Upper lobe of left lung (tissue), 6 donors: ENCODE measurements around the gene EML1. TPM values are rescaled to one million over a fixed set of nuclear protein-coding genes. Genes with fewer than 3 reads are reported as not detected.

ENCODE experiments used
- ATAC-seq, 2 donors: fragments of 200-7000 bp; cut with Tn5 transposase; one replicate each; pipeline ENCODE4 v1.9.1; 2022; ENCODE audit warnings: mild to moderate bottlenecking in 2 of 2, moderate library complexity in 2 of 2; ENCODE audit not compliant: low FRiP score in 2 of 2
- DNase-seq, 2 donors: peaks; one replicate each; pipeline ENCODE4 v3.0.0-alpha.2; 2019 to 2020
- H3K27ac ChIP-seq, 4 donors: fragments of 200-600 bp; sonication (generic); one replicate each; pipeline ENCODE4 v1.5.1; 2016 to 2019
- H3K27me3 ChIP-seq, 4 donors: fragments of 200-600 bp; sonication (generic); one replicate each; pipeline ENCODE4 v1.5.1; 2017 to 2019
- H3K36me3 ChIP-seq, 4 donors: fragments of 200-600 bp; sonication (generic); one replicate each; pipeline ENCODE4 v1.5.1; 2016 to 2019
- H3K4me1 ChIP-seq, 4 donors: fragments of 200-600 bp; sonication (generic); one replicate each; pipeline ENCODE4 v1.5.1; 2018 to 2019
- H3K4me3 ChIP-seq, 4 donors: fragments of 200-600 bp; sonication (generic); one replicate each; pipeline ENCODE4 v1.5.1; 2017 to 2019; ENCODE audit warnings: mild to moderate bottlenecking in 2 of 4, moderate library complexity in 1 of 4
- H3K9me3 ChIP-seq, 4 donors: fragments of 200-600 bp; sonication (generic); one replicate each; pipeline ENCODE4 v1.5.1; 2018 to 2019
- EP300 ChIP-seq, 4 donors: sonication (generic); formaldehyde crosslinking; IDR thresholded peaks; one replicate each; pipeline ENCODE4 v1.5.1; 2017; ENCODE audit warnings: antibody characterized with exemption in 4 of 4, control low read depth in 2 of 4
- POLR2A ChIP-seq, 4 donors: fragments of 450-650 bp; IDR thresholded peaks; one replicate each; pipeline ENCODE4 v1.5.1; 2016 to 2017; ENCODE audit warnings: antibody characterized with exemption in 4 of 4, mild to moderate bottlenecking in 2 of 4
- POLR2AphosphoS5 ChIP-seq, 2 donors: sonication (generic); formaldehyde crosslinking; IDR thresholded peaks; one replicate each; pipeline ENCODE4 v1.5.1; 2017; ENCODE audit warnings: antibody characterized with exemption in 2 of 2
- whole genome bisulfite sequencing, 2 donors: methylation state at CpG; one replicate each; pipeline ENCODE4 v1.1.5; 2017 to 2018; 5-methylcytosine and 5-hydroxymethylcytosine counted together
- total RNA-seq, 6 donors: library from RNA; depleted of rRNA in 4 of 6; stranded (reverse); fragments of >200 nt in 4 of 6; gene quantifications; one replicate each; pipeline versions ENCODE4 v1.1.0 to v1.2.1, GENCODE V29; 2016 to 2021
- TF ChIP-seq, protein P1 (sequence below), 6 experiments: fragments of 450-650 bp in 4 of 6; fragments of 200-600 bp in 2 of 6; sonication (generic) in 2 of 6; IDR thresholded peaks; one replicate each; pipeline ENCODE4 v1.5.1; 2016 to 2019; ENCODE audit warnings: antibody characterized with exemption in 6 of 6
- donor health status: DM: no; HTN: no; CAD: no; lungs with moderate emphysema.
- donor health status: DM: no; HTN: yes; CAD: no; lungs with severe emphysema.

Gene EML1
- total RNA-seq, 6 donors from 2014 or later = 22.2 to 55.5 (median 36.4) TPM

DNA sequence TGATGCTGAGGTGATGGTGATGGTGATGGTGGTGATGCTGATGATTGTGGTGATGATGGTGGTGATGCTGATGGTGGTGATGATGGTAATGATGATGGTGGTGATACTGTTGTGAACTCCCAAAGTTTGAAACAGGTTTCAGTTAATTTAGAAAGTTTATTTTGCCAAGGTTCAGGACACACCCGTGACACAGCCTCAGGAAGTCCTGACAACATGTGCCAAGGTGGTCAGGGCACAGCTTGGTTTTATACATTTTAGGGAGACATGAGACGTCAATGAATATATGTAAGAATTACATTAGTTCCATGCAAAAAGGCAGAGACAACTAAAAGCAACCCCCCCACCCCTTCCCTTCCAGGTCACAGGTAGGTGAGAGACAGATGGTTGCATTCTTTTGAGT lies 159.2 kb downstream of the EML1 start:
- no peak for TF ChIP-seq POLR2AphosphoS5 (IDR thresholded peaks at IDR 0.05)
- TF ChIP-seq EP300 (IDR thresholded peaks at IDR 0.05) = no peak
- TF ChIP-seq, protein P1, sequence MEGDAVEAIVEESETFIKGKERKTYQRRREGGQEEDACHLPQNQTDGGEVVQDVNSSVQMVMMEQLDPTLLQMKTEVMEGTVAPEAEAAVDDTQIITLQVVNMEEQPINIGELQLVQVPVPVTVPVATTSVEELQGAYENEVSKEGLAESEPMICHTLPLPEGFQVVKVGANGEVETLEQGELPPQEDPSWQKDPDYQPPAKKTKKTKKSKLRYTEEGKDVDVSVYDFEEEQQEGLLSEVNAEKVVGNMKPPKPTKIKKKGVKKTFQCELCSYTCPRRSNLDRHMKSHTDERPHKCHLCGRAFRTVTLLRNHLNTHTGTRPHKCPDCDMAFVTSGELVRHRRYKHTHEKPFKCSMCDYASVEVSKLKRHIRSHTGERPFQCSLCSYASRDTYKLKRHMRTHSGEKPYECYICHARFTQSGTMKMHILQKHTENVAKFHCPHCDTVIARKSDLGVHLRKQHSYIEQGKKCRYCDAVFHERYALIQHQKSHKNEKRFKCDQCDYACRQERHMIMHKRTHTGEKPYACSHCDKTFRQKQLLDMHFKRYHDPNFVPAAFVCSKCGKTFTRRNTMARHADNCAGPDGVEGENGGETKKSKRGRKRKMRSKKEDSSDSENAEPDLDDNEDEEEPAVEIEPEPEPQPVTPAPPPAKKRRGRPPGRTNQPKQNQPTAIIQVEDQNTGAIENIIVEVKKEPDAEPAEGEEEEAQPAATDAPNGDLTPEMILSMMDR (IDR thresholded peaks at IDR 0.05) = no peak
- TF ChIP-seq POLR2A (IDR thresholded peaks at IDR 0.05) = no peak
- H3K36me3 ChIP-seq = no peaks in the 10 kb centered on the region
- no peak for ATAC-seq

DNA sequence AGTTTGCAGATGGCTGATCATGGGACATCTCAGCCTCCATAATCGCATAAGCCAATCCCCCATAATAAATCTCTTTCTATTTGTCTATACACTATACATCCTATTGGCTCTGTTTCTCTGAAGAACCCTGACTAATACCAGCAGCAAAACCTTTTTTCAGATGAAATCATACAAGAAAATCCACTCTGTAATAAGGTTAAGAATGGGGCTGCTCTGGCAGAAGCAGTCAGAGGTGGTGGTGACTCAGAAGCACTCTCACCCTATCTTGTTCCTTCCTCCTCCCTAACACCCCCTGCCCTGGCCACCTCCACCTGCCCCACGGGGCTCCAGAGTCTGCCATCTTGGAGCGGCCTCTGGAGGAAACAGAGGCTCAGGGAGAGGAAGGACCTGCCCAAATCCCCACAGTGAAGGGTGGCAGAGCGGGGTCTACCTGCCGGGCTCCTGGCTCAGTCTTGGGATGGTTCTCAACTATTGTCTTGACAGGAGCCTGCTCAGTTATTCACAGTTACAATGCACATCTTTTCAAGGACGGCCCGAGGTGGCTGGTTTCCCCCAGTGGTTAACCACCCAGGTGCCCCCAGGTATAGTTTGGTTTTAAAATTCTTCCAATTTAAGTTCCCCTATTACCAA lies 162.7 kb downstream of the EML1 start:
- ATAC-seq = no peak
- TF ChIP-seq, protein P1 (IDR thresholded peaks at IDR 0.05) = no peak
- no peak for TF ChIP-seq POLR2A (IDR thresholded peaks at IDR 0.05)
- TF ChIP-seq POLR2AphosphoS5 (IDR thresholded peaks at IDR 0.05) = no peak
- Histone ChIP-seq H3K9me3 (no peaks in the 10 kb centered on the region), H3K4me3 (no peak overlapping the region), H3K27me3 (no peaks in the 10 kb centered on the region), H3K4me1 (peaks cover 0 to 5% (median 2%) of the 10 kb centered on the region in 4 donors), H3K27ac (no peak overlapping the region), H3K36me3 (no peaks in the 10 kb centered on the region)
- WGBS, 2 donors = 85 to 89% methylated on average over 7 of the region's 7 CpGs
- no peak for DNase-seq

More for the DNA sequence above, 159.2 kb downstream of the EML1 start:
- peaks cover 2 to 34% (median 21%) of the 10 kb centered on the region in 4 donors for H3K4me1 ChIP-seq
- H3K9me3 ChIP-seq = no peaks in the 10 kb centered on the region
- H3K4me3 ChIP-seq = no peak overlapping the region
- H3K27ac ChIP-seq = no peak overlapping the region
- 33 to 46% methylated on average over 2 of the region's 2 CpGs for WGBS, 2 donors
- DNase-seq = no peak
- H3K27me3 ChIP-seq = no peaks in the 10 kb centered on the region

DNA sequence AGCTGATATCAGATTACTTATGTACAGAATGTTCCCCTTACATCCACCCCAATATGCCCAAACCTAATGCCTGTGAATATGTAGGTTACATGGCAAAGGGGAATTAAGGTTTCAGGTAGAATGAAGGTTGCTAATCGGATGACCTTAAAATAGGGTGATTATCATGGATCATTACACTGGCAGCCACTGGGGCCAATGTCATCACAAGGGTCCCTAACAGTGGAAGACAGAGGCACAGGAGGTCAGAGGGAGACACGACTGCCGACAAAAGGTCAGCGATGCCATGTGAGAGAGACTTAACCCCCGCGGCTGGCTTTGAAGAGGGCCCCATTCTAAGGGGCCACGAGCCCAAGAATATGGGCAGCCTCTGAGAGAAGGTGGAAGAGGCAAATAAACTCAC lies 165.2 kb downstream of the EML1 start:
- DNase-seq (no peak), ATAC-seq (no peak)
- Histone ChIP-seq H3K9me3 (no peaks in the 10 kb centered on the region), H3K36me3 (no peaks in the 10 kb centered on the region), H3K4me1 (no peaks in the 10 kb centered on the region), H3K27me3 (no peaks in the 10 kb centered on the region), H3K27ac (no peak overlapping the region), H3K4me3 (no peak overlapping the region)
- no peak for TF ChIP-seq EP300 (IDR thresholded peaks at IDR 0.05)
- TF ChIP-seq, protein P1 (IDR thresholded peaks at IDR 0.05) = no peak
- no peak for TF ChIP-seq POLR2A (IDR thresholded peaks at IDR 0.05)
- TF ChIP-seq POLR2AphosphoS5 (IDR thresholded peaks at IDR 0.05) = no peak
- 68 to 69% methylated on average over 7 of the region's 7 CpGs for WGBS, 2 donors

DNA sequence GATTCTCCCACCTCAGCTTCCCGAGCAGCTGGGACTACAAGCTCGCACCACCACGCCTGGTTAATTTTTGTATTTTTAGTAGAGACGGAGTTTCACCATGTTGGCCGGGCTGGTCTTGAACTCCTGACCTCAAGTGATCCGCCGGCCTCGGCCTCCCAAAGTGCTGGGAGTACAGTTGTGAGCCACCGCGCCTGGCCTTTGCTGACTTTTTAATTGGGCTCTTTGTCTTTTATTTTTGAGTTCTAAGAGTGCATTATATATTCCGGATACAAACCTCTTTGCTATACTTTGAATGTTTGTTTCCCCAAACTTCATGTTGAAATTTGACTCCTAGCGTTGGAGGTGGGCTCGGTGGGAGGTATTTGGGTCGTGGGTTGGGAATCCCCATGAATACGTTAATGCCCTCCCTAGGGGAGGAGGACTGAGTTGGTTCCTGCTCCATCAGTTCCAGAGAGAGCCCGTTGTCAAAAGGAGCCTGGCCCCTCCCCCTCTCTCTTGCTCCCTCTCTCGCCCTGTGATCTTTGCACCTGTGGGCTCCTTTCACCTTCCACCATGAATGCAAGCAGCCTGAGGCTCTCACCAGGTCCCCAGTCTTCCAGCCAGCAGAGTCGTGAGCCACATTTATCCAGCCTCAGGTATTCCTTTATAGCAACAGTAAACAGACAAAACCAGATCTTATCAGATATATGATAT lies 168.8 kb downstream of the EML1 start:
- Histone ChIP-seq H3K36me3 (no peaks in the 10 kb centered on the region), H3K9me3 (no peaks in the 10 kb centered on the region), H3K4me1 (peaks cover 0 to 6% (median 2%) of the 10 kb centered on the region in 4 donors), H3K4me3 (no peak overlapping the region), H3K27me3 (no peaks in the 10 kb centered on the region), H3K27ac (no peak overlapping the region)
- ATAC-seq = no peak
- TF ChIP-seq, protein P1 (IDR thresholded peaks at IDR 0.05) = no peak
- TF ChIP-seq EP300 (IDR thresholded peaks at IDR 0.05) = no peak
- no peak for TF ChIP-seq POLR2AphosphoS5 (IDR thresholded peaks at IDR 0.05)
- no peak for TF ChIP-seq POLR2A (IDR thresholded peaks at IDR 0.05)
- DNase-seq = no peak
- WGBS, 2 donors = 66 to 70% methylated on average over 17 to 18 of the region's 18 CpGs
